B cell (primary cell): Measurements from ENCODE around the gene IFNLR1. TPM values are rescaled to one million over a fixed set of nuclear protein-coding genes. Genes with fewer than 3 reads are reported as not detected.

Experiments
- ATAC-seq: fragments of 200-7000 bp; cut with Tn5 transposase; one replicate; pipeline ENCODE4 v1.10.0; 2021; ENCODE audit warnings: low read depth, mild to moderate bottlenecking, moderate number of reproducible peaks, moderate library complexity
- CTCF ChIA-PET: fragments of 350-600 bp; sonication (Branson Sonifier 250); formaldehyde crosslinking; loops from one replicate; lab custom pipeline; 2021; ENCODE audit warnings: antibody characterized with exemption, inconsistent platforms; lab: Charles Lee
- POLR2A ChIA-PET: fragments of 350-600 bp; sonication (Branson Sonifier 250); formaldehyde crosslinking; loops from one replicate; lab custom pipeline; 2021; ENCODE audit warnings: antibody characterized with exemption; lab: Charles Lee
- DNase-seq: peaks from one replicate; pipeline ENCODE4 v3.0.0; 2013
- H2AFZ ChIP-seq: 2 replicates; pipeline ENCODE4 v1.6.1; 2012; ENCODE audit warnings: mild to moderate bottlenecking, low read depth, low read length; ENCODE audit not compliant: insufficient read depth, poor library complexity, severe bottlenecking
- H3K27ac ChIP-seq, 2 donors: 1 replicate in 1 of 2; 2 replicates in 1 of 2; pipeline ENCODE4 v1.5.1; 2012 to 2013; ENCODE audit warnings: low read length in 2 of 2, mild to moderate bottlenecking in 2 of 2, moderate library complexity in 1 of 2
- H3K27me3 ChIP-seq, 4 experiments: fragments of 200-600 bp in 1 of 4; sonication (generic) in 1 of 4; replicated peaks in 1 of 4; 1 replicate in 2 of 4; 2 replicates in 2 of 4; pipeline versions ENCODE4 v1.6.1 to v1.7.0; 2013 to 2016; ENCODE audit warnings: low read length in 3 of 4, mild to moderate bottlenecking in 2 of 4, mixed read lengths in 1 of 4, moderate library complexity in 1 of 4; ENCODE audit not compliant: insufficient read depth in 4 of 4, control insufficient read depth in 3 of 4; ENCODE audit errors: control extremely low read depth in 1 of 4
- H3K36me3 ChIP-seq, 2 experiments: replicated peaks in 1 of 2; 1 replicate in 1 of 2; 2 replicates in 1 of 2; pipeline versions ENCODE4 v1.6.1 to v1.7.1; 2013; ENCODE audit warnings: low read length in 1 of 2; ENCODE audit not compliant: insufficient read depth in 2 of 2, control insufficient read depth in 1 of 2; ENCODE audit errors: control extremely low read depth in 1 of 2, extremely low read depth in 1 of 2
- H3K4me1 ChIP-seq, 2 donors: fragments of 200-600 bp in 1 of 2; sonication (generic) in 1 of 2; 1 replicate in 1 of 2; 2 replicates in 1 of 2; pipeline versions ENCODE4 v1.5.1 to v1.6.1; 2013 to 2017; ENCODE audit warnings: low read length in 2 of 2; ENCODE audit not compliant: control insufficient read depth in 2 of 2, insufficient read depth in 2 of 2
- H3K4me2 ChIP-seq: replicated peaks from 2 replicates; pipeline ENCODE3; 2012; ENCODE audit warnings: mild to moderate bottlenecking, low read depth, low read length; ENCODE audit not compliant: poor library complexity, severe bottlenecking
- H3K4me3 ChIP-seq, 5 experiments: fragments of 200-600 bp in 1 of 5; sonication (generic) in 1 of 5; 1 replicate in 3 of 5; 2 replicates in 2 of 5; pipeline versions ENCODE4 v1.5.1 to v1.7.0; 2011 to 2016; ENCODE audit warnings: low read length in 4 of 5, mild to moderate bottlenecking in 4 of 5, low read depth in 2 of 5, control low read depth in 1 of 5, moderate library complexity in 1 of 5; ENCODE audit not compliant: insufficient read depth in 1 of 5; ENCODE audit errors: control extremely low read depth in 1 of 5, extremely low read depth in 1 of 5
- H3K79me2 ChIP-seq: fragments of 200-600 bp; sonication (generic); one replicate; pipeline ENCODE4 v1.6.0; 2016; ENCODE audit warnings: low read length; ENCODE audit not compliant: control insufficient read depth, insufficient read depth
- H3K9ac ChIP-seq: fragments of 200-600 bp; sonication (generic); 2 replicates; pipeline ENCODE4 v1.6.1; 2017; ENCODE audit warnings: mild to moderate bottlenecking, low read length, moderate library complexity
- H3K9me3 ChIP-seq, 3 donors: one replicate each; pipeline versions ENCODE4 v1.6.1 to v1.7.1; 2013; ENCODE audit warnings: low read length in 2 of 3; ENCODE audit not compliant: control insufficient read depth in 2 of 3, insufficient read depth in 1 of 3; ENCODE audit errors: control extremely low read depth in 1 of 3
- H4K20me1 ChIP-seq: 2 replicates; pipeline ENCODE4 v1.6.0; 2012; ENCODE audit warnings: mild to moderate bottlenecking, low read length; ENCODE audit not compliant: insufficient read depth, control insufficient read depth, poor library complexity, severe bottlenecking
- H3K27ac Mint-ChIP-seq: one replicate; pipeline ENCODE4 v1.8.0; 2021; ENCODE audit warnings: mixed read lengths
- H3K27me3 Mint-ChIP-seq: one replicate; pipeline ENCODE4 v1.8.0; 2021; ENCODE audit warnings: mixed read lengths
- H3K4me1 Mint-ChIP-seq: one replicate; pipeline ENCODE4 v1.8.0; 2021; ENCODE audit warnings: mixed read lengths
- H3K4me3 Mint-ChIP-seq: one replicate; pipeline ENCODE4 v1.8.0; 2021; ENCODE audit warnings: mixed read lengths
- H3K9me3 Mint-ChIP-seq: one replicate; pipeline ENCODE4 v1.8.0; 2022; ENCODE audit warnings: mixed read lengths; ENCODE audit not compliant: insufficient read depth
- CTCF ChIP-seq: fragments of 200-600 bp; IDR thresholded peaks from one replicate; pipeline ENCODE4 v1.8.0; 2022; ENCODE audit warnings: antibody characterized with exemption, mild to moderate bottlenecking
- EZH2 ChIP-seq: IDR thresholded peaks from 2 replicates; pipeline ENCODE4 v1.6.1; 2012; ENCODE audit warnings: borderline replicate concordance, low read depth, mild to moderate bottlenecking, moderate library complexity, low read length; ENCODE audit not compliant: insufficient read depth, poor library complexity, severe bottlenecking
- WGBS: methylation state at CpG from one replicate; pipeline ENCODE4 v1.1.5; 2013; ENCODE audit warnings: missing lambda C conversion rate; ENCODE audit not compliant: insufficient coverage; 5-methylcytosine and 5-hydroxymethylcytosine counted together
- intact Hi-C: fragments of 100-400 bp; cut with micrococcal nuclease; formaldehyde crosslinking; loops from one replicate; pipeline ENCODE4 v1.10.0; 2022
- polyA plus RNA-seq: library from polyadenylated mRNA; depleted of rRNA; stranded (reverse); fragments of >200 nt; gene quantifications from 2 replicates; pipeline ENCODE4 v1.2.3, GENCODE V29; 2012
- total RNA-seq, 2 donors: library from RNA; stranded (reverse); fragments of 120-200 nt in 1 of 2; gene quantifications; 1 replicate in 1 of 2; 2 replicates in 1 of 2; pipeline versions ENCODE4 v1.2.3 to v1.2.4, GENCODE V29; 2013 to 2022

The IFNLR1 gene
- total and polyA plus RNA-seq, 2 donors (not counting 1 experiment from before 2014, with no cell fraction given): 14.7 to 39.7 TPM

GRCh38 chr1:24177161-24177560 is 9.9 kb downstream of the IFNLR1 start:
- 74% methylated on average over 8 of the region's 10 CpGs for WGBS
- peaks cover 93% of the 10 kb centered on the region for H3K79me2 ChIP-seq
- H4K20me1 ChIP-seq: peaks cover 38% of the 10 kb centered on the region
- H3K9me3 ChIP-seq: peaks cover 0 to 5% (median 3%) of the 10 kb centered on the region in 3 donors
- no peak for ATAC-seq
- H3K27ac ChIP-seq: no peak overlapping the region
- peaks cover 0 to 8% of the 10 kb centered on the region in 2 donors for H3K4me1 ChIP-seq
- no peak overlapping the region for H3K9ac ChIP-seq
- no peaks in the 10 kb centered on the region for H3K9me3 Mint-ChIP-seq
- ChIA-PET POLR2A (no interaction called here), CTCF (no interaction called here)
- no peak for DNase-seq
- no peak overlapping the region for H3K4me3 ChIP-seq
- H2AFZ ChIP-seq: no peak overlapping the region
- TF ChIP-seq EZH2 (no peak), CTCF (no peak)
- H3K4me3 Mint-ChIP-seq: peak overlapping the region; percentile 23
- H3K4me1 Mint-ChIP-seq: peaks cover 59% of the 10 kb centered on the region
- no peak overlapping the region for H3K4me2 ChIP-seq
- H3K27me3 ChIP-seq: no peaks in the 10 kb centered on the region
- H3K27ac Mint-ChIP-seq: peak overlapping the region; percentile 74
- intact Hi-C loops: no loop called here
- H3K36me3 ChIP-seq: peaks cover 0 to 54% of the 10 kb centered on the region in 2 experiments
- no peaks in the 10 kb centered on the region for H3K27me3 Mint-ChIP-seq

- TF ChIP-seq EZH2: no peak
- Histone ChIP-seq H3K36me3 (peaks cover 0 to 39% of the 10 kb centered on the region in 2 experiments), H3K4me1 (peaks cover 0 to 5% of the 10 kb centered on the region in 2 donors), H3K27ac (no peak overlapping the region), H3K27me3 (no peaks in the 10 kb centered on the region), H3K4me2 (no peak overlapping the region), H3K79me2 (peaks cover 83% of the 10 kb centered on the region), H4K20me1 (peaks cover 22% of the 10 kb centered on the region), H3K4me3 (no peak overlapping the region), H2AFZ (no peak overlapping the region), H3K9me3 (peaks cover 0 to 5% (median 3%) of the 10 kb centered on the region in 3 donors), H3K9ac (no peak overlapping the region)
- intact Hi-C loops: no loop called here
- no peaks in the 10 kb centered on the region for H3K27me3 Mint-ChIP-seq
- 100% methylated on average over 3 of the region's 6 CpGs for WGBS
- CTCF ChIA-PET: interaction anchor here (0.7 kb wide), 2 partner anchors 24 to 180 kb away, joined by 3 read pairs; no protein-coding TSS in a partner anchor
- POLR2A ChIA-PET: no interaction called here
- ATAC-seq (no peak), DNase-seq (no peak)
- H3K27ac Mint-ChIP-seq: no peak overlapping the region
- H3K4me3 Mint-ChIP-seq: no peak overlapping the region
- H3K4me1 Mint-ChIP-seq: peaks cover 51% of the 10 kb centered on the region
- H3K9me3 Mint-ChIP-seq: no peaks in the 10 kb centered on the region
These were observed 11.9 kb downstream of the IFNLR1 start for GRCh38 chr1:24175033-24175755.
